Heart right ventricle (tissue), 16 donors: ENCODE measurements around the gene MBD2. TPM values are rescaled to one million over a fixed set of nuclear protein-coding genes. Genes with fewer than 3 reads are reported as not detected.
"Not testable (repeated sequence)": the region's sequence is repeated elsewhere in the genome, so short reads cannot be mapped to it uniquely, and the experiment has no call there.

Experiments
- ATAC-seq, 8 donors: fragments of 200-7000 bp; cut with Tn5 transposase; one replicate each; pipeline ENCODE4 v1.9.1; 2020; ENCODE audit warnings: mild to moderate bottlenecking in 8 of 8, moderate library complexity in 8 of 8, moderate number of reproducible peaks in 1 of 8
- DNase-seq, 2 donors: peaks; one replicate each; pipeline ENCODE4 v3.0.0-alpha.2; 2020
- H3K27ac ChIP-seq, 10 donors: fragments of 200-600 bp; sonication (generic) in 2 of 10; one replicate each; pipeline versions ENCODE4 v1.5.0 to v1.8.0; 2020 to 2022; ENCODE audit warnings: mild to moderate bottlenecking in 3 of 10
- H3K27me3 ChIP-seq, 7 donors: fragments of 200-600 bp; one replicate each; pipeline ENCODE4 v1.8.0; 2021 to 2022; ENCODE audit warnings: mild to moderate bottlenecking in 2 of 7
- H3K36me3 ChIP-seq, 9 donors: fragments of 200-600 bp; sonication (generic) in 1 of 9; one replicate each; pipeline versions ENCODE4 v1.5.0 to v1.8.0; 2020 to 2022; ENCODE audit warnings: mild to moderate bottlenecking in 2 of 9
- H3K4me1 ChIP-seq, 9 donors: fragments of 200-600 bp; sonication (generic) in 1 of 9; one replicate each; pipeline versions ENCODE4 v1.5.0 to v1.8.0; 2020 to 2022; ENCODE audit warnings: mild to moderate bottlenecking in 4 of 9
- H3K4me3 ChIP-seq, 10 donors: fragments of 200-600 bp; sonication (generic) in 2 of 10; one replicate each; pipeline versions ENCODE4 v1.5.0 to v1.8.0; 2020 to 2022; ENCODE audit warnings: mild to moderate bottlenecking in 7 of 10, moderate library complexity in 2 of 10
- H3K9me3 ChIP-seq, 11 donors: fragments of 200-600 bp in 10 of 11; sonication (generic) in 2 of 11; one replicate each; pipeline versions ENCODE4 v1.5.0 to v1.8.0; 2013 to 2022; ENCODE audit warnings: mild to moderate bottlenecking in 2 of 11, control low read depth in 1 of 11, moderate library complexity in 1 of 11
- CTCF ChIP-seq, 9 donors: fragments of 200-600 bp; sonication (generic) in 2 of 9; IDR thresholded peaks; one replicate each; pipeline versions ENCODE4 v1.5.0 to v1.8.0; 2021 to 2022; ENCODE audit warnings: antibody characterized with exemption in 9 of 9, mild to moderate bottlenecking in 5 of 9, moderate library complexity in 1 of 9
- WGBS, 2 donors: extraction: QIAGEN DNeasy Blood & Tissue Kit; methylation state at CpG; one replicate each; pipeline ENCODE4 v1.1.7; 2013; ENCODE audit warnings: inconsistent platforms in 1 of 2; 5-methylcytosine and 5-hydroxymethylcytosine counted together
- intact Hi-C, 10 donors: fragments of 100-400 bp; cut with DNase I; formaldehyde crosslinking; loops; one replicate each; pipeline versions ENCODE4 v1.11.1 to v1.14.2; 2022
- polyA plus RNA-seq, 2 donors: library from polyadenylated mRNA; stranded (reverse); fragments of 200-250 nt; gene quantifications; one replicate each; pipeline ENCODE4 v1.2.3, GENCODE V29; 2013
- total RNA-seq, 10 donors: library from RNA; stranded (reverse); fragmentation: NEBNext Ultra II Directional in 3 of 10; extraction: Animal tissue kit (Norgen Biotek cat#: 25700) in 3 of 10; gene quantifications; one replicate each; pipeline versions ENCODE4 v1.2.1 to v1.2.4, GENCODE V29; 2021 to 2023
- donor health status: Arrhythmogenic right ventricular cardiomyopathy.
- donor health status: ischemic (EF 13 %, LVEDD 7.1; RV severe dilation, severe dysfunction).
- donor health status: healthy with polysubstance abuse.
- donor health status: DM: no; HTN: yes; CAD: no.
- donor health status: DM: no; HTN: no; CAD: no.
- donor health status: ischemic (EF 25% LVEDD 6.9; RV normal size, moderate dysfunction).
- donor health status: ischemic (EF 25% LVEDD 5.7; RV mildly dilated, moderate dysfunction).
- donor health status: healthy.
- donor health status: DM: yes; HTN: yes; CAD: no.
- donor health status: Ischemic cardiomyopathy.
- donor health status: ischemic (EF 35%, LVEDD 5.7; RV mildly dilated, moderate dysfunction).
- donor health status: nonischemic (EF 11% LVEDD 7.7; RV severe dilation, severe dysfunction).
- donor health status: DM: yes; HTN: yes; CAD: no.
- donor health status: PGD.
- donor health status: ischemic (EF 29% LVEDD 5.4; RV normal size, mild dysfunction).
- donor health status: nonischemic (EF 23%, LVEDD 6.1; RV moderate dilation, normal function).

Gene MBD2
- total and polyA plus RNA-seq, 12 donors: 19.6 to 61.3 (median 41.5) TPM

DNA sequence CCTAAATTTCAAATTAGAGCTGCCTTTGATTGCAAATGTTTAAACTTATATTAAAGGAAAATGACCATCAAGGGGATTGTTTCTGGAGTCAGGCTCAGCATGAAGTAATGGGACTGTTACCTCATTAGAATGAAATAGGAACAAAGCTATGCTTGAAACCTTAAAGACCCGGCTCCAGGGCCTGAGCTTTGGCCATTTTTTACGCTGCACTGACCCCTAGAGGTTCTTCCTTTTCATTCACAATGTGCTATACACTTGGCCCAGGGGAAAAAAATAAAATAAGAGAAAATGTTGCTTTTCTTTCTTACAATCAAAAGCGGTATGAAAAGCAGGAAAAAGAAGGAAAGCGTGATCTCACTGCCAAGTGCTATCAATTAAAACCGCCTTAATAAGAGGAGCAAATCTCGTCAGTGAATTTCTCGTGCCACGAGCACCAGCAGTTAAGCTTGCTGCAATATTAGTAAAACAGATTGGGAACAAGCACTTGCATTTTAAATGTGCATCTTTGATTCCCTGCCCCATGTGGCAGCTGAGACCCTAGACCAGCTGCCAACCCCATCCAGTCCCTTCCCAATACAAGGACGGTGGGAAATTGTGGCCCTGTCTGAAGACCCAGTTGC is 96.6 kb downstream of the MBD2 start:
- H3K36me3 ChIP-seq: no peaks in the 10 kb centered on the region
- ATAC-seq: peak in 4 of 8 donors; percentile 47 to 82 (median 66)
- DNase-seq: peak in 1 of 2 donors; percentile 18
- H3K27me3 ChIP-seq: no peaks in the 10 kb centered on the region
- intact Hi-C loops: loop anchor here in 1 of 10 donors (10.0 kb wide), 1 partner anchor 563 kb away; no protein-coding TSS in a partner anchor
- no peaks in the 10 kb centered on the region for H3K9me3 ChIP-seq
- H3K27ac ChIP-seq: no peak overlapping the region
- peak in 7 of 9 donors; percentile 52 to 63 (median 57) for TF ChIP-seq CTCF (IDR thresholded peaks at IDR 0.05)
- no peak overlapping the region for H3K4me3 ChIP-seq
- whole genome bisulfite sequencing, 2 donors: 65 to 69% methylated on average over 9 of the region's 9 CpGs
- peaks cover 0 to 10% (median 0%) of the 10 kb centered on the region in 9 donors for H3K4me1 ChIP-seq

GRCh38 chr18:54125429-54125828 is 99.0 kb downstream of the MBD2 start:
- no peak for TF ChIP-seq CTCF (IDR thresholded peaks at IDR 0.05)
- 78 to 82% methylated on average over 3 of the region's 3 CpGs for WGBS, 2 donors
- ATAC-seq (no peak), DNase-seq (no peak)
- intact Hi-C loops: loop anchor here in 1 of 10 donors (10.0 kb wide), 1 partner anchor 561 kb away; no protein-coding TSS in a partner anchor
- Histone ChIP-seq H3K27ac (no peak overlapping the region), H3K4me3 (no peak overlapping the region), H3K36me3 (no peaks in the 10 kb centered on the region), H3K4me1 (peaks cover 0 to 4% (median 0%) of the 10 kb centered on the region in 9 donors), H3K9me3 (no peaks in the 10 kb centered on the region), H3K27me3 (no peaks in the 10 kb centered on the region)

GRCh38 chr18:54123720-54124440 is 100.6 kb downstream of the MBD2 start:
- H3K27ac ChIP-seq, ATAC-seq, H3K4me3 ChIP-seq, H3K4me1 ChIP-seq, H3K36me3 ChIP-seq, DNase-seq, H3K9me3 ChIP-seq, H3K27me3 ChIP-seq: not testable (repeated sequence)
- 48 to 69% methylated on average over 4 of the region's 4 CpGs for WGBS, 2 donors
- intact Hi-C loops: loop anchor here in 4 of 10 donors (1.0 to 10.0 kb wide), 4 partner anchors 17 to 559 kb away; no protein-coding TSS in a partner anchor

GRCh38 chr18:54119524-54120019 is 104.9 kb downstream of the MBD2 start:
- Histone ChIP-seq H3K36me3 (no peaks in the 10 kb centered on the region), H3K27me3 (peaks cover 0 to 7% (median 0%) of the 10 kb centered on the region in 7 donors), H3K4me1 (peaks cover 0 to 4% (median 0%) of the 10 kb centered on the region in 9 donors), H3K4me3 (peak overlapping the region in 3 of 10 donors; percentile 6 to 12 (median 10)), H3K9me3 (no peaks in the 10 kb centered on the region), H3K27ac (no peak overlapping the region)
- 21 to 24% methylated on average over 6 of the region's 6 CpGs for WGBS, 2 donors
- intact Hi-C loops: loop anchor here (2.0 to 10.0 kb wide), 7 partner anchors 421 to 555 kb away; no protein-coding TSS in a partner anchor
- peak in 7 of 8 donors; percentile 34 to 80 (median 64) for ATAC-seq
- DNase-seq: peak in 1 of 2 donors; percentile 5
- TF ChIP-seq CTCF (IDR thresholded peaks at IDR 0.05): peak; percentile 30 to 84 (median 82)
